ENCODE results near the gene MMS22L.

Gene MMS22L

DNA sequence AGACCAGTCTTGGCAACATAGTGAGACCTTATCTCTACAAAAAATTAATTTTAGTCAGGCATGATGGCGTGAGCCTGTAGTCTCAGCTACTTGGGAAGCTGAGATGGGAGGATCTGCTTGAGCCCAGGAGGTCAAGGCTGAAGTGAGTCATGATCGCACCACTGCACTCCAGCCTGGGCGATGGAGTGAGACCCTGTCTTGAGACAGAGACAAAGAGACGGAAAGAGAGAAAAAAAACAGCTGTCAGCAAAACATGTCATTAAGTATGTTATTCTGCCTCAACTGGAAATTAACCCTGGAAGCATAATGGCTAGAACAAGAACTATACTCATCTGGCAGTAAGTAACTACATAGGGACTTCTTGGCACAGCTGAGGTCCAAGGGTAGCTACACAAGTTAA, 7.2 kb downstream of the MMS22L start:
- Histone ChIP-seq H3K36me3 (ENCODE audit: insufficient read depth) (no peaks in the 10 kb centered on the region), H3K9ac (no peak overlapping the region), H3K27me3 (ENCODE audit: insufficient read depth, low read depth) (no peaks in the 10 kb centered on the region), H3K27ac (no peak overlapping the region), H2AFZ (ENCODE audit: low read depth) (no peak overlapping the region), H3K79me2 (ENCODE audit: insufficient read depth, low read depth) (peaks cover 8% of the 10 kb centered on the region; the same call in 1 of the 2 replicates), H3K4me2 (no peak overlapping the region), H4K20me1 (ENCODE audit: insufficient read depth) (no peaks in the 10 kb centered on the region), H3K4me1 (ENCODE audit: low read depth, poor library complexity, severe bottlenecking) (peaks cover 5% of the 10 kb centered on the region), H3K4me3 (IDR thresholded peaks at IDR 0.05; ENCODE audit: insufficient read depth, low read depth, low read length) (no peak overlapping the region)
- TF ChIP-seq, protein P1, sequence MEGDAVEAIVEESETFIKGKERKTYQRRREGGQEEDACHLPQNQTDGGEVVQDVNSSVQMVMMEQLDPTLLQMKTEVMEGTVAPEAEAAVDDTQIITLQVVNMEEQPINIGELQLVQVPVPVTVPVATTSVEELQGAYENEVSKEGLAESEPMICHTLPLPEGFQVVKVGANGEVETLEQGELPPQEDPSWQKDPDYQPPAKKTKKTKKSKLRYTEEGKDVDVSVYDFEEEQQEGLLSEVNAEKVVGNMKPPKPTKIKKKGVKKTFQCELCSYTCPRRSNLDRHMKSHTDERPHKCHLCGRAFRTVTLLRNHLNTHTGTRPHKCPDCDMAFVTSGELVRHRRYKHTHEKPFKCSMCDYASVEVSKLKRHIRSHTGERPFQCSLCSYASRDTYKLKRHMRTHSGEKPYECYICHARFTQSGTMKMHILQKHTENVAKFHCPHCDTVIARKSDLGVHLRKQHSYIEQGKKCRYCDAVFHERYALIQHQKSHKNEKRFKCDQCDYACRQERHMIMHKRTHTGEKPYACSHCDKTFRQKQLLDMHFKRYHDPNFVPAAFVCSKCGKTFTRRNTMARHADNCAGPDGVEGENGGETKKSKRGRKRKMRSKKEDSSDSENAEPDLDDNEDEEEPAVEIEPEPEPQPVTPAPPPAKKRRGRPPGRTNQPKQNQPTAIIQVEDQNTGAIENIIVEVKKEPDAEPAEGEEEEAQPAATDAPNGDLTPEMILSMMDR (conservative IDR thresholded peaks at IDR 0.05; ENCODE audit: low read depth, low read length): no peak

DNA sequence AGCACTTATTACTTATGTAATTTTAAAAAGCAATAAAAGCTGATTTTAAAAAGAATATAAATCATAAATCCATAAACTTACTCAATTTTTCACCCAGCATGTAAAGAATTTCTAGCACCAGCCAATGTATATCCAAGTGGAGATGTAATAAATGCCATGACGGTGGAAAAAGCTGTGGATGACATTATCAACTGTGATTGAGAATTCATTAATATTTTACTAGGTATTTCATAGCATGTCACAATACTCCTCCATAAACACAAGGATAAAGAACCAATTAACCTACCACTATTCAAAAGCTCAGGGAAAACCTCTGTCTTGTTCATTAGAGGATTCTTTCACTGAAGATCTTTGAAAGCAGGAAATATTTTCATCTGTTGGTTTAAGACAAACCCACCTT, 13.2 kb downstream of the MMS22L start:
- TF ChIP-seq, protein P1 (conservative IDR thresholded peaks at IDR 0.05; ENCODE audit: low read depth, low read length): no peak
- Histone ChIP-seq H3K27ac (no peak overlapping the region), H3K79me2 (ENCODE audit: insufficient read depth, low read depth) (no peaks in the 10 kb centered on the region)

DNA sequence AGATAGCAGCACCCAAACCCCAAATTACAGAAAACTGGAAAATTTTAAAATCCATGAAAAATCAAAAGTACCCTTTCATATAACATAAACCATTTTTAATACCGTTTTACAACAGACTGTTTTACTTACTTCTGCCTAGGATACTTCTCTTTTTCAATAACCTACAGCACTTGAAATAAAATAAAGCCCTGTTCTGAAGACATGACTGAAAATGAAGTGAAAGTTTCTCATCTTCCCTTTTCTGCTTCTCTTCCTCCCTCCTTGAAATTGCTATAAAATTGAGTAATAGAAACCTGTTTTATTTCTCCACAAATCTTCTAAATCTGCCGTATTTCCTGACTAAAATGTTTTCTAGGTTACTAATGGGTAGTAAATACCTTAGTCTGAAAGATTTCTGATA, 20.3 kb downstream of the MMS22L start:
- no peaks in the 10 kb centered on the region for H3K4me1 ChIP-seq (ENCODE audit: low read depth, poor library complexity, severe bottlenecking)
- H3K4me3 ChIP-seq (IDR thresholded peaks at IDR 0.05; ENCODE audit: insufficient read depth, low read depth, low read length): no peak overlapping the region
- H3K79me2 ChIP-seq (ENCODE audit: insufficient read depth, low read depth): no peaks in the 10 kb centered on the region
- no peak overlapping the region for H3K9ac ChIP-seq
- H3K27me3 ChIP-seq (ENCODE audit: insufficient read depth, low read depth): no peaks in the 10 kb centered on the region
- no peak overlapping the region for H3K4me2 ChIP-seq
- no peak overlapping the region for H3K27ac ChIP-seq
- H2AFZ ChIP-seq (ENCODE audit: low read depth): no peak overlapping the region
- H3K36me3 ChIP-seq (ENCODE audit: insufficient read depth): no peaks in the 10 kb centered on the region; the same call in 1 of the 2 replicates
- TF ChIP-seq, protein P1 (conservative IDR thresholded peaks at IDR 0.05; ENCODE audit: low read depth, low read length): no peak
- H4K20me1 ChIP-seq (ENCODE audit: insufficient read depth): no peaks in the 10 kb centered on the region

More for the DNA sequence above, 13.2 kb downstream of the MMS22L start:
- Histone ChIP-seq H3K4me3 (IDR thresholded peaks at IDR 0.05; ENCODE audit: insufficient read depth, low read depth, low read length) (no peak overlapping the region), H3K27me3 (ENCODE audit: insufficient read depth, low read depth) (no peaks in the 10 kb centered on the region), H2AFZ (ENCODE audit: low read depth) (no peak overlapping the region), H3K36me3 (ENCODE audit: insufficient read depth) (no peaks in the 10 kb centered on the region; the same call in 1 of the 2 replicates), H4K20me1 (ENCODE audit: insufficient read depth) (no peaks in the 10 kb centered on the region), H3K4me2 (no peak overlapping the region), H3K4me1 (ENCODE audit: low read depth, poor library complexity, severe bottlenecking) (no peaks in the 10 kb centered on the region), H3K9ac (no peak overlapping the region)

DNA sequence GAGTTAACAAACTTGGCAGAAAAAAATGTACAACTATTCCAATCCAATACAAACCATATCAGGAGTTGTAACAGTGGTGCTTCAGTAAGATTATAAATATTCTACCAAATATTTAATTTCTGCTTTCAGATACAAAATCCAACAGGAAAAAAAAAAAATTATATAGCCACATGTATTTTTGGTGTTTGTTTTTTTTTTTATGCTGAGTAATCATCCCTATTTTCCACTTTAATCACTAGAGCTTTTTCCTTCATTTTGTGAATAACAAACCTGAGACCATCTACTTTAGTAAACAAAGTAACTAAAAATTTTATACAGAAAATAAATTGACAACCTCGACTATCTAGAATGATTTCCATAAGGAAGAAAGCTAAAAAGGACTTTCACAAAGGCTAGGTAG, 36.2 kb downstream of the MMS22L start:
- TF ChIP-seq, protein P1 (conservative IDR thresholded peaks at IDR 0.05; ENCODE audit: low read depth, low read length): no peak
- H3K4me2 ChIP-seq: no peak overlapping the region
- no peak overlapping the region for H2AFZ ChIP-seq (ENCODE audit: low read depth)
- no peaks in the 10 kb centered on the region for H3K4me1 ChIP-seq (ENCODE audit: low read depth, poor library complexity, severe bottlenecking)
- no peaks in the 10 kb centered on the region for H3K79me2 ChIP-seq (ENCODE audit: insufficient read depth, low read depth)
- no peak overlapping the region for H3K4me3 ChIP-seq (IDR thresholded peaks at IDR 0.05; ENCODE audit: insufficient read depth, low read depth, low read length)
- no peak overlapping the region for H3K9ac ChIP-seq
- no peaks in the 10 kb centered on the region for H3K27me3 ChIP-seq (ENCODE audit: insufficient read depth, low read depth)
- H3K36me3 ChIP-seq (ENCODE audit: insufficient read depth): no peaks in the 10 kb centered on the region
- no peak overlapping the region for H3K27ac ChIP-seq
- no peaks in the 10 kb centered on the region for H4K20me1 ChIP-seq (ENCODE audit: insufficient read depth)
